ENCODE results near the gene POFUT2.

The POFUT2 gene

GRCh38 chr21:45323487-45324311, 36.0 kb upstream of the POFUT2 start:
- Histone ChIP-seq H3K27me3 (ENCODE audit: insufficient read depth, poor library complexity, severe bottlenecking) (peaks cover 2% of the 10 kb centered on the region), H3K27ac (replicated peaks) (no peak overlapping the region), H3K4me3 (replicated peaks; ENCODE audit: insufficient read depth, low read length) (no peak overlapping the region)
- DNase-seq (ENCODE audit: low read depth in 1 of 2, low spot score in 1 of 2) = no peak
- TF ChIP-seq CTCF (IDR thresholded peaks at IDR 0.05; ENCODE audit: insufficient read depth, low read length) (no peak), GABPA (IDR thresholded peaks at IDR 0.05; ENCODE audit: low read depth) (no peak), SPI1 (IDR thresholded peaks at IDR 0.05; ENCODE audit: borderline replicate concordance, low read depth) (no peak), POLR2AphosphoS5 (IDR thresholded peaks at IDR 0.05; ENCODE audit: low read depth) (no peak), REST (IDR thresholded peaks at IDR 0.05; ENCODE audit: insufficient replicate concordance, low read depth) (no peak)

GRCh38 chr21:45322960-45323461, 35.3 kb upstream of the POFUT2 start:
- TF ChIP-seq SPI1 (IDR thresholded peaks at IDR 0.05; ENCODE audit: borderline replicate concordance, low read depth) (no peak), POLR2AphosphoS5 (IDR thresholded peaks at IDR 0.05; ENCODE audit: low read depth) (no peak), CTCF (IDR thresholded peaks at IDR 0.05; ENCODE audit: insufficient read depth, low read length) (no peak), GABPA (IDR thresholded peaks at IDR 0.05; ENCODE audit: low read depth) (no peak), REST (IDR thresholded peaks at IDR 0.05; ENCODE audit: insufficient replicate concordance, low read depth) (no peak)
- DNase-seq (ENCODE audit: low read depth in 1 of 2, low spot score in 1 of 2) = no peak
- H3K27ac ChIP-seq (replicated peaks) = no peak overlapping the region
- peaks cover 2% of the 10 kb centered on the region for H3K27me3 ChIP-seq (ENCODE audit: insufficient read depth, poor library complexity, severe bottlenecking)
- no peak overlapping the region for H3K4me3 ChIP-seq (replicated peaks; ENCODE audit: insufficient read depth, low read length)

- H3K4me3 ChIP-seq (replicated peaks; ENCODE audit: insufficient read depth, low read length) = no peak overlapping the region
- no peak for DNase-seq (ENCODE audit: low read depth in 1 of 2, low spot score in 1 of 2)
- no peak overlapping the region for H3K27ac ChIP-seq (replicated peaks)
- TF ChIP-seq GABPA (IDR thresholded peaks at IDR 0.05; ENCODE audit: low read depth) (no peak), CTCF (IDR thresholded peaks at IDR 0.05; ENCODE audit: insufficient read depth, low read length) (no peak), POLR2AphosphoS5 (IDR thresholded peaks at IDR 0.05; ENCODE audit: low read depth) (no peak), REST (IDR thresholded peaks at IDR 0.05; ENCODE audit: insufficient replicate concordance, low read depth) (no peak), SPI1 (IDR thresholded peaks at IDR 0.05; ENCODE audit: borderline replicate concordance, low read depth) (no peak)
- peaks cover 2% of the 10 kb centered on the region for H3K27me3 ChIP-seq (ENCODE audit: insufficient read depth, poor library complexity, severe bottlenecking)
Measured at GRCh38 chr21:45322231-45322959, 34.7 kb upstream of the POFUT2 start.
